GM23248 (cell line): ENCODE data around the gene ENTPD8.

Source experiments
- EZH2 ChIP-seq: fragments of 200-600 bp; sonication (generic); IDR thresholded peaks from 2 replicates; pipeline ENCODE4 v1.6.1; 2018; ENCODE audit warnings: antibody characterized with exemption, mild to moderate bottlenecking; ENCODE audit not compliant: insufficient read depth, poor library complexity, severe bottlenecking
- EZH2phosphoT487 ChIP-seq: fragments of 200-600 bp; sonication (generic); IDR thresholded peaks from 2 replicates; pipeline ENCODE4 v1.6.1; 2018; ENCODE audit warnings: antibody characterized with exemption, moderate library complexity, mild to moderate bottlenecking, low read depth; ENCODE audit not compliant: insufficient read depth

GRCh38 chr9:137441935-137442321, 771 bp upstream of the ENTPD8 start:
- TF ChIP-seq EZH2phosphoT487, result no peak
- no peak for TF ChIP-seq EZH2
